GM21786 (cell line): ENCODE data around the gene FTCD.
"Not testable (repeated sequence)": the region's sequence is repeated elsewhere in the genome, so short reads cannot be mapped to it uniquely, and the experiment has no call there.

Experiments used
- ATAC-seq: cut with Tn5 transposase; IDR thresholded peaks from one replicate; pipeline ENCODE4 v1.9.1; 2021; ENCODE audit not compliant: unreplicated experiment

The FTCD gene

GRCh38 chr21:46155514-46156377, at the start of gene FTCD:
Gene FTCD, minus strand, starts transcription at chr21:46155579. Its CDS starts 56 bp downstream, at chr21:46155523.
- no peak for ATAC-seq

- no peak for ATAC-seq
Observed at GRCh38 chr21:46205166-46205565, 49.8 kb upstream of the FTCD start.

- no peak for ATAC-seq
Observed at GRCh38 chr21:46203203-46203600, 47.8 kb upstream of the FTCD start.

GRCh38 chr21:46202592-46203202, 47.3 kb upstream of the FTCD start:
- ATAC-seq = no peak

GRCh38 chr21:46200877-46201803, 45.8 kb upstream of the FTCD start:
- ATAC-seq = not testable (repeated sequence)

- no peak for ATAC-seq
Observed at GRCh38 chr21:46199436-46200373, 44.3 kb upstream of the FTCD start.

GRCh38 chr21:46196733-46197132, 41.4 kb upstream of the FTCD start:
- ATAC-seq = no peak

GRCh38 chr21:46195595-46196195, 40.3 kb upstream of the FTCD start:
- no peak for ATAC-seq

- ATAC-seq = no peak
Observed at GRCh38 chr21:46194374-46195334, 39.3 kb upstream of the FTCD start.

- no peak for ATAC-seq
Observed at GRCh38 chr21:46193829-46194373, 38.5 kb upstream of the FTCD start.

- no peak for ATAC-seq
Observed at GRCh38 chr21:46191686-46192575, 36.6 kb upstream of the FTCD start.

GRCh38 chr21:46191257-46191685, 35.9 kb upstream of the FTCD start:
- ATAC-seq = no peak

GRCh38 chr21:46190491-46191131, 35.2 kb upstream of the FTCD start:
- ATAC-seq = no peak

- ATAC-seq = no peak
Observed at GRCh38 chr21:46189959-46190490, 34.6 kb upstream of the FTCD start.

GRCh38 chr21:46189213-46189958, 34.0 kb upstream of the FTCD start:
- no peak for ATAC-seq
